Mesendoderm (in vitro differentiated cells): ENCODE results near the gene DMD.
A peak's percentile ranks its signal among the peaks of the same experiment; 100 is the strongest.

Experiments used
- DNase-seq: peaks from one replicate; pipeline ENCODE4 v3.0.0; 2013
- H2AK5ac ChIP-seq: 2 replicates; pipeline ENCODE4 v1.6.1; 2013; ENCODE audit warnings: low read length, inconsistent platforms
- H2BK120ac ChIP-seq: 2 replicates; pipeline ENCODE4 v1.6.1; 2013; ENCODE audit warnings: low read depth, mild to moderate bottlenecking, low read length, moderate library complexity, mixed read lengths
- H2BK15ac ChIP-seq: replicated peaks from 2 replicates; pipeline ENCODE4 v1.6.1; 2013; ENCODE audit warnings: low read depth, mild to moderate bottlenecking, moderate library complexity
- H2BK5ac ChIP-seq: 2 replicates; pipeline ENCODE4 v1.6.1; 2013; ENCODE audit warnings: low read length, inconsistent platforms
- H3K18ac ChIP-seq: 2 replicates; pipeline ENCODE4 v1.6.1; 2013; ENCODE audit warnings: mild to moderate bottlenecking, low read length, mixed read lengths
- H3K23ac ChIP-seq: one replicate; pipeline ENCODE4 v1.6.1; 2013; ENCODE audit warnings: low read length
- H3K27ac ChIP-seq: 2 replicates; pipeline ENCODE4 v1.5.1; 2013; ENCODE audit warnings: low read depth, mild to moderate bottlenecking, inconsistent platforms, low read length, moderate library complexity
- H3K27me3 ChIP-seq: 2 replicates; pipeline ENCODE4 v1.6.1; 2013; ENCODE audit warnings: low read length, control low read depth, mild to moderate bottlenecking, inconsistent platforms; ENCODE audit not compliant: insufficient read depth, poor library complexity
- H3K36me3 ChIP-seq: 2 replicates; pipeline ENCODE4 v1.6.1; 2013; ENCODE audit warnings: low read length, inconsistent platforms; ENCODE audit not compliant: control insufficient read depth, insufficient read depth
- H3K4ac ChIP-seq: one replicate; pipeline ENCODE4 v1.6.1; 2013; ENCODE audit warnings: low read depth, mild to moderate bottlenecking, low read length, moderate library complexity
- H3K4me1 ChIP-seq: 2 replicates; pipeline ENCODE4 v1.6.1; 2013; ENCODE audit warnings: low read depth, low read length, inconsistent platforms; ENCODE audit not compliant: control insufficient read depth
- H3K4me2 ChIP-seq: 2 replicates; pipeline ENCODE4 v1.6.1; 2013; ENCODE audit warnings: low read length
- H3K4me3 ChIP-seq: 2 replicates; pipeline ENCODE4 v1.5.1; 2013; ENCODE audit warnings: mild to moderate bottlenecking, low read length
- H3K56ac ChIP-seq: one replicate; pipeline ENCODE4 v1.6.1; 2013; ENCODE audit warnings: low read length
- H3K79me1 ChIP-seq: 2 replicates; pipeline ENCODE4 v1.6.1; 2013; ENCODE audit warnings: low read length, inconsistent platforms
- H3K79me2 ChIP-seq: 2 replicates; pipeline ENCODE4 v1.6.1; 2013; ENCODE audit warnings: mild to moderate bottlenecking, low read length; ENCODE audit not compliant: control insufficient read depth, insufficient read depth
- H3K9ac ChIP-seq: 2 replicates; pipeline ENCODE4 v1.6.1; 2013; ENCODE audit warnings: low read length, inconsistent platforms
- H4K5ac ChIP-seq: one replicate; pipeline ENCODE4 v1.6.1; 2013; ENCODE audit warnings: low read length
- H4K8ac ChIP-seq: one replicate; pipeline ENCODE4 v1.6.1; 2013; ENCODE audit warnings: low read depth, mild to moderate bottlenecking, control low read depth, low read length, moderate library complexity
- WGBS: extraction: QIAGEN DNeasy Blood & Tissue Kit; methylation state at CpG from one replicate; pipeline ENCODE4 v1.1.7; 2013; ENCODE audit warnings: low lambda C conversion rate, missing lambda C conversion rate; ENCODE audit not compliant: insufficient coverage; ENCODE audit errors: extremely low coverage; 5-methylcytosine and 5-hydroxymethylcytosine counted together

The DMD gene

GRCh38 chrX:31580726-31581125 lies 1630.6 kb downstream of the DMD start:
- H2AK5ac ChIP-seq: no peak overlapping the region
- WGBS: no CpG with 5 or more reads among the region's 2 CpGs
- H3K4me2 ChIP-seq: no peak overlapping the region
- no peak overlapping the region for H4K5ac ChIP-seq
- H2BK120ac ChIP-seq: no peak overlapping the region
- H3K56ac ChIP-seq: no peak overlapping the region
- H3K27ac ChIP-seq: no peak overlapping the region
- no peaks in the 10 kb centered on the region for H3K79me1 ChIP-seq
- H3K4ac ChIP-seq: no peak overlapping the region
- no peak overlapping the region for H2BK5ac ChIP-seq
- DNase-seq: peak; percentile 72
- H3K79me2 ChIP-seq: no peaks in the 10 kb centered on the region
- no peaks in the 10 kb centered on the region for H3K36me3 ChIP-seq
- H3K27me3 ChIP-seq: no peaks in the 10 kb centered on the region
- H3K23ac ChIP-seq: no peak overlapping the region
- no peak overlapping the region for H2BK15ac ChIP-seq
- no peak overlapping the region for H3K9ac ChIP-seq
- no peak overlapping the region for H3K4me3 ChIP-seq
- no peak overlapping the region for H4K8ac ChIP-seq
- no peak overlapping the region for H3K18ac ChIP-seq
- no peaks in the 10 kb centered on the region for H3K4me1 ChIP-seq

GRCh38 chrX:31580227-31580626 lies 1631.1 kb downstream of the DMD start:
- no peak overlapping the region for H2AK5ac ChIP-seq
- H3K4ac ChIP-seq: no peak overlapping the region
- H3K23ac ChIP-seq: no peak overlapping the region
- H3K18ac ChIP-seq: peak overlapping the region; percentile 28
- no peak overlapping the region for H2BK5ac ChIP-seq
- H3K36me3 ChIP-seq: no peaks in the 10 kb centered on the region
- no peak overlapping the region for H3K27ac ChIP-seq
- no peak overlapping the region for H3K4me3 ChIP-seq
- H3K79me1 ChIP-seq: no peaks in the 10 kb centered on the region
- H4K5ac ChIP-seq: no peak overlapping the region
- no peak overlapping the region for H3K4me2 ChIP-seq
- no peak overlapping the region for H2BK15ac ChIP-seq
- H2BK120ac ChIP-seq: no peak overlapping the region
- H3K9ac ChIP-seq: no peak overlapping the region
- WGBS: no CpG with 5 or more reads among the region's 4 CpGs
- H3K56ac ChIP-seq: no peak overlapping the region
- peak; percentile 62 for DNase-seq
- no peak overlapping the region for H4K8ac ChIP-seq
- H3K4me1 ChIP-seq: no peaks in the 10 kb centered on the region
- H3K27me3 ChIP-seq: no peaks in the 10 kb centered on the region
- no peaks in the 10 kb centered on the region for H3K79me2 ChIP-seq

DNA sequence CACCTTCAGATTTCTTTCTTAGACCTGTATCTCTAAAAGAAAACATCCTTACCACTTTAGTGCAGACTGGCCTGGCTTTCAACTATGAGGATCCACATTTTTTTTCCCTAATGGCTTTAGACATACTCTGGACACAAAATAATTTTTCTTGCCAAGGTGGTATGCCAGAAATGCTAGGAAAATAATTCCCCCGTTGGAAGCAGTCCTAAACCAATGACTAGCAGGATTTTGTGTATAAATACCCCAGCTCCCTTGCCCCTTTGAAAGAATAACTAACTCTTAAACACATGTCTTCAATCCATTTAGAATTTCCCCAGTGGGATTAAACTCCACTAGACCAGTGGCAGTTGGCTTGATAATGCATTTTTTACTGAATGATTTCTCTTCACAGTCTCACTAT lies 1639.0 kb downstream of the DMD start:
- Histone ChIP-seq H3K56ac (no peak overlapping the region), H4K8ac (no peak overlapping the region), H3K4ac (no peak overlapping the region), H3K4me1 (no peaks in the 10 kb centered on the region), H3K4me2 (no peak overlapping the region), H3K27me3 (no peaks in the 10 kb centered on the region), H2BK15ac (no peak overlapping the region), H3K27ac (no peak overlapping the region), H2BK120ac (no peak overlapping the region), H3K36me3 (no peaks in the 10 kb centered on the region), H3K9ac (no peak overlapping the region), H3K23ac (no peak overlapping the region), H3K18ac (no peak overlapping the region), H3K79me1 (no peaks in the 10 kb centered on the region), H3K4me3 (no peak overlapping the region), H4K5ac (no peak overlapping the region), H2AK5ac (no peak overlapping the region), H2BK5ac (no peak overlapping the region), H3K79me2 (no peaks in the 10 kb centered on the region)
- WGBS: no CpG with 5 or more reads among the region's 1 CpG
- DNase-seq: no peak

DNA sequence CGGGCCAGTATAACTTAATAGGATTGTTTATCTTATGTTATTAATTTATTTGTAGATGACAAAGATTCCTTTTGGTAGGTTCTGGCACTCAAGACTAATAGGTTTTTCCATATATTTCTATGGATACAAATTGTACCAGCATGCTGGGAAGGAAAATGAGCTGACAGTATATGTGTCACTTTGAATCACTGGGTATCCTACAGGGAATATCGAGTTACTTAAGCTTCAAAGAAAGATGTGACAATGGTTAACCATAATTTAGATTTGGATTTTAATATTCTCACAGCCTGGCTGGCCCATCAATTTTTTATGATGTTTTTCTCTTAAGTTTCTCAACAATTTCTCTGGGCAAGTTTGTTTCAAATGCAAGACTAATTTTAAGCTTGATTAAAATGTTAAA lies 1640.7 kb downstream of the DMD start:
- no peaks in the 10 kb centered on the region for H3K79me2 ChIP-seq
- H3K27ac ChIP-seq: no peak overlapping the region
- H3K79me1 ChIP-seq: no peaks in the 10 kb centered on the region
- H2BK15ac ChIP-seq: no peak overlapping the region
- no peak overlapping the region for H4K8ac ChIP-seq
- H3K27me3 ChIP-seq: no peaks in the 10 kb centered on the region
- H2BK5ac ChIP-seq: no peak overlapping the region
- H3K23ac ChIP-seq: no peak overlapping the region
- H3K4me2 ChIP-seq: no peak overlapping the region
- no peak overlapping the region for H4K5ac ChIP-seq
- WGBS: no CpG with 5 or more reads among the region's 2 CpGs
- no peak overlapping the region for H3K9ac ChIP-seq
- H3K18ac ChIP-seq: no peak overlapping the region
- H3K4me3 ChIP-seq: no peak overlapping the region
- no peak for DNase-seq
- no peak overlapping the region for H2AK5ac ChIP-seq
- H3K4me1 ChIP-seq: no peaks in the 10 kb centered on the region
- no peak overlapping the region for H3K4ac ChIP-seq
- no peak overlapping the region for H2BK120ac ChIP-seq
- H3K36me3 ChIP-seq: no peaks in the 10 kb centered on the region
- H3K56ac ChIP-seq: no peak overlapping the region

DNA sequence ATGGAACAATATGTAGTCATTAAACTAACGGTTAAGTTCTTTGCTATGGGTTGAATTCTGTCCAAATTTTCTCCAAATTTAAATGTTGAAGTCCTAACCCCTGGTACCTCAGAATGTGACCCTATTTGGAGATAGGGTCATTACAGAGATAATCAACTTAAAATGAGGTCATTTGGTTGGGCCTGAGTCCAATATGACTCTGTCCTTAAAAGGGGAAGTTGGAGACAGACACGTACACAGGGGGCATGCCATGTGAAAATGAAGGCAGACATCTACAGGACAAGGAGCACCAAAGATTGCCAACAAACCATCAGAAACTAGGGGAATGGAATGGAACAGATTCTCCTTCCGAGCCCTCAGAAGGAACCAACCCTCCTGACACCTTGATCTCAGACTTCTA lies 1647.6 kb downstream of the DMD start:
- DNase-seq: no peak
- no peak overlapping the region for H3K4me2 ChIP-seq
- no peaks in the 10 kb centered on the region for H3K36me3 ChIP-seq

DNA sequence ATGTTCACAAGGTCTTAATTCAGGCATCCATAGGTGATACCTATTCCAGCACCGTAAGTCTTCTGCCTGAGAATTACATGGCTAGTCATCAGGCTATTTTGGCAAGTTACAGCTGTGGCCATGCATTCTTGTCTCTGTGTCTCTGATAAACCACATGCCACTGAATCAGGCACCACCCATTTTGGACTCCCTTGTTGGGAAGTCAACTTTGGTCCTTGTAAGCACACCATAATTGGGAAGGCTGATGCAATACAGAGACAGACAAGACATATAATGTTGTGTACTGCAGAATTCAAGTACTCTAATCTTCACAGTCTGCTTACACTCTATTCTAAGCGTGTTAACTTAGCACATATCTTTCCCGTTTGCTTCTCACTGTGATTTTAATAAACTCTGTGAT lies 1655.8 kb downstream of the DMD start:
- Histone ChIP-seq H2BK15ac (no peak overlapping the region), H4K5ac (no peak overlapping the region), H3K56ac (no peak overlapping the region), H3K27me3 (no peaks in the 10 kb centered on the region), H3K4ac (no peak overlapping the region), H3K4me2 (no peak overlapping the region), H2BK5ac (no peak overlapping the region), H2AK5ac (no peak overlapping the region), H3K18ac (no peak overlapping the region), H3K79me2 (no peaks in the 10 kb centered on the region), H3K27ac (no peak overlapping the region), H3K79me1 (no peaks in the 10 kb centered on the region), H3K23ac (no peak overlapping the region), H4K8ac (no peak overlapping the region), H3K4me3 (no peak overlapping the region), H3K4me1 (no peaks in the 10 kb centered on the region), H2BK120ac (no peak overlapping the region), H3K36me3 (no peaks in the 10 kb centered on the region), H3K9ac (no peak overlapping the region)
- no CpG with 5 or more reads among the region's 3 CpGs for WGBS
- peak; percentile 7 for DNase-seq

More for the DNA sequence above, 1647.6 kb downstream of the DMD start:
- H3K56ac ChIP-seq: no peak overlapping the region
- no peaks in the 10 kb centered on the region for H3K27me3 ChIP-seq
- no peak overlapping the region for H3K27ac ChIP-seq
- H2AK5ac ChIP-seq: no peak overlapping the region
- H3K4ac ChIP-seq: no peak overlapping the region
- H3K79me2 ChIP-seq: no peaks in the 10 kb centered on the region
- H2BK15ac ChIP-seq: no peak overlapping the region
- no peak overlapping the region for H4K5ac ChIP-seq
- no peak overlapping the region for H2BK120ac ChIP-seq
- no peak overlapping the region for H3K4me3 ChIP-seq
- no peaks in the 10 kb centered on the region for H3K4me1 ChIP-seq
- no peak overlapping the region for H2BK5ac ChIP-seq
- H3K79me1 ChIP-seq: no peaks in the 10 kb centered on the region
- no peak overlapping the region for H4K8ac ChIP-seq
- no peak overlapping the region for H3K23ac ChIP-seq
- no CpG with 5 or more reads among the region's 3 CpGs for WGBS
- H3K9ac ChIP-seq: no peak overlapping the region
- no peak overlapping the region for H3K18ac ChIP-seq
